Measurements from ENCODE around the gene TANC1.

The TANC1 gene

GRCh38 chr2:159206736-159207380, 238.4 kb downstream of the TANC1 start:
- no peak for DNase-seq

- no peak for DNase-seq
These were observed 240.0 kb downstream of the TANC1 start for GRCh38 chr2:159208438-159208837.

GRCh38 chr2:159209341-159210306, 241.2 kb downstream of the TANC1 start:
- peak; percentile 63 for DNase-seq

- no peak for DNase-seq
These were observed 243.3 kb downstream of the TANC1 start for GRCh38 chr2:159211447-159212396.

- DNase-seq, result no peak
These were observed 244.9 kb downstream of the TANC1 start for GRCh38 chr2:159213296-159213695.

- DNase-seq, result no peak
These were observed 246.0 kb downstream of the TANC1 start for GRCh38 chr2:159214325-159214865.

GRCh38 chr2:159215116-159215515, 246.7 kb downstream of the TANC1 start:
- no peak for DNase-seq

- no peak for DNase-seq
These were observed 249.2 kb downstream of the TANC1 start for GRCh38 chr2:159217676-159218075.

- no peak for DNase-seq
These were observed 249.9 kb downstream of the TANC1 start for GRCh38 chr2:159218389-159218788.

- no peak for DNase-seq
These were observed 251.1 kb downstream of the TANC1 start for GRCh38 chr2:159219394-159219998.

- no peak for DNase-seq
These were observed 255.8 kb downstream of the TANC1 start for GRCh38 chr2:159224061-159224813.

GRCh38 chr2:159225025-159226016, 256.9 kb downstream of the TANC1 start:
- no peak for DNase-seq

GRCh38 chr2:159226059-159226461, 257.6 kb downstream of the TANC1 start:
- no peak for DNase-seq

GRCh38 chr2:159226608-159227385, 258.4 kb downstream of the TANC1 start:
- DNase-seq, result no peak

GRCh38 chr2:159227467-159227866, 259.0 kb downstream of the TANC1 start:
- no peak for DNase-seq

- no peak for DNase-seq
These were observed 259.7 kb downstream of the TANC1 start for GRCh38 chr2:159228081-159228581.

GRCh38 chr2:159229476-159230144, 261.2 kb downstream of the TANC1 start:
- no peak for DNase-seq

- no peak for DNase-seq
These were observed 261.9 kb downstream of the TANC1 start for GRCh38 chr2:159230145-159230877.
